ENCODE data around the gene CRADD. TPM values are rescaled to one million over a fixed set of nuclear protein-coding genes. Genes with fewer than 3 reads are reported as not detected.

Gene CRADD
- total RNA-seq, 6 donors from 2014 or later: 13.7 to 40.7 (median 29.0) TPM

GRCh38 chr12:93664573-93665138 is 12.5 kb upstream of the CRADD start:
- H3K36me3 ChIP-seq: no peaks in the 10 kb centered on the region
- H3K9me3 ChIP-seq: no peaks in the 10 kb centered on the region
- H3K4me1 ChIP-seq: no peaks in the 10 kb centered on the region
- H3K27ac ChIP-seq: no peak overlapping the region
- H3K27me3 ChIP-seq: no peaks in the 10 kb centered on the region
- TF ChIP-seq POLR2AphosphoS5 (IDR thresholded peaks at IDR 0.05) (no peak), POLR2A (IDR thresholded peaks at IDR 0.05) (no peak), CTCF (IDR thresholded peaks at IDR 0.05) (no peak), EP300 (IDR thresholded peaks at IDR 0.05) (no peak)
- WGBS, 2 donors: 88 to 92% methylated on average over 2 of the region's 2 CpGs
- ATAC-seq (ENCODE audit: low FRiP score in 2 of 2) (no peak), DNase-seq (no peak)
- H3K4me3 ChIP-seq: no peak overlapping the region

GRCh38 chr12:93667672-93668071 is 9.5 kb upstream of the CRADD start:
- no peaks in the 10 kb centered on the region for H3K36me3 ChIP-seq
- H3K4me3 ChIP-seq: no peak overlapping the region
- no peaks in the 10 kb centered on the region for H3K27me3 ChIP-seq
- TF ChIP-seq CTCF (IDR thresholded peaks at IDR 0.05) (no peak), POLR2AphosphoS5 (IDR thresholded peaks at IDR 0.05) (no peak)
- ATAC-seq (ENCODE audit: low FRiP score in 2 of 2) (no peak), DNase-seq (no peak)
- H3K9me3 ChIP-seq: no peaks in the 10 kb centered on the region
- H3K4me1 ChIP-seq: no peaks in the 10 kb centered on the region
- no peak overlapping the region for H3K27ac ChIP-seq
- WGBS, 2 donors: 88 to 92% methylated on average over 1 of the region's 1 CpG

GRCh38 chr12:93668919-93669418 is 8.2 kb upstream of the CRADD start:
- TF ChIP-seq POLR2AphosphoS5 (IDR thresholded peaks at IDR 0.05) (no peak), EP300 (IDR thresholded peaks at IDR 0.05) (no peak), POLR2A (IDR thresholded peaks at IDR 0.05) (no peak), CTCF (IDR thresholded peaks at IDR 0.05) (no peak)
- no peaks in the 10 kb centered on the region for H3K9me3 ChIP-seq
- WGBS, 2 donors: 63 to 75% methylated on average over 5 of the region's 5 CpGs

GRCh38 chr12:93669452-93669851 is 7.7 kb upstream of the CRADD start:
- WGBS, 2 donors: 91 to 98% methylated on average over 3 of the region's 3 CpGs
- H3K27ac ChIP-seq: no peak overlapping the region
- TF ChIP-seq EP300 (IDR thresholded peaks at IDR 0.05): no peak
- no peak for TF ChIP-seq POLR2AphosphoS5 (IDR thresholded peaks at IDR 0.05)
- no peak for TF ChIP-seq CTCF (IDR thresholded peaks at IDR 0.05)
- TF ChIP-seq POLR2A (IDR thresholded peaks at IDR 0.05): no peak
- H3K4me3 ChIP-seq: no peak overlapping the region
- no peaks in the 10 kb centered on the region for H3K36me3 ChIP-seq
- no peaks in the 10 kb centered on the region for H3K27me3 ChIP-seq
- ATAC-seq (ENCODE audit: low FRiP score in 2 of 2): no peak
- H3K4me1 ChIP-seq: no peaks in the 10 kb centered on the region
- DNase-seq: no peak
- H3K9me3 ChIP-seq: no peaks in the 10 kb centered on the region

More at GRCh38 chr12:93668919-93669418, 8.2 kb upstream of the CRADD start:
- Histone ChIP-seq H3K4me1 (no peaks in the 10 kb centered on the region), H3K4me3 (no peak overlapping the region), H3K36me3 (no peaks in the 10 kb centered on the region), H3K27me3 (no peaks in the 10 kb centered on the region), H3K27ac (no peak overlapping the region)
- DNase-seq (no peak), ATAC-seq (ENCODE audit: low FRiP score in 2 of 2) (no peak)

GRCh38 chr12:93670104-93670503 is 7.1 kb upstream of the CRADD start:
- Histone ChIP-seq H3K4me1 (no peaks in the 10 kb centered on the region), H3K36me3 (no peaks in the 10 kb centered on the region), H3K27ac (no peak overlapping the region), H3K9me3 (no peaks in the 10 kb centered on the region), H3K4me3 (no peak overlapping the region), H3K27me3 (no peaks in the 10 kb centered on the region)
- TF ChIP-seq POLR2A (IDR thresholded peaks at IDR 0.05): no peak
- no peak for TF ChIP-seq POLR2AphosphoS5 (IDR thresholded peaks at IDR 0.05)
- no peak for TF ChIP-seq CTCF (IDR thresholded peaks at IDR 0.05)
- TF ChIP-seq EP300 (IDR thresholded peaks at IDR 0.05): no peak
- ATAC-seq (ENCODE audit: low FRiP score in 2 of 2) (no peak), DNase-seq (no peak)
- WGBS, 2 donors: 79 to 86% methylated on average over 4 of the region's 4 CpGs
